ENCODE results near the gene ZNF479.
"Not testable (repeated sequence)": the region's sequence is repeated elsewhere in the genome, so short reads cannot be mapped to it uniquely, and the experiment has no call there.

The ZNF479 gene
- long read RNA-seq = 0 reads

- not testable (repeated sequence) for H3K4me3 ChIP-seq (replicated peaks; ENCODE audit: insufficient read depth, low read length); H3K27me3 ChIP-seq (ENCODE audit: insufficient read depth, poor library complexity, severe bottlenecking); DNase-seq (ENCODE audit: low read depth in 1 of 2, low spot score in 1 of 2); H3K27ac ChIP-seq (replicated peaks)
Measured at GRCh38 chr7:57132336-57132735, at the start of gene ZNF479. ZNF479 (minus strand) TSS chr7:57132436; CDS start chr7:57132324, 112 bp downstream.

GRCh38 chr7:57182031-57182430 is 49.8 kb upstream of the ZNF479 start:
- H3K4me3 ChIP-seq (replicated peaks; ENCODE audit: insufficient read depth, low read length) = no peak overlapping the region
- H3K27ac ChIP-seq (replicated peaks) = no peak overlapping the region
- no peaks in the 10 kb centered on the region for H3K27me3 ChIP-seq (ENCODE audit: insufficient read depth, poor library complexity, severe bottlenecking)
- no peak for TF ChIP-seq CTCF (IDR thresholded peaks at IDR 0.05; ENCODE audit: insufficient read depth, low read length)
- TF ChIP-seq GABPA (IDR thresholded peaks at IDR 0.05; ENCODE audit: low read depth) = no peak
- no peak for TF ChIP-seq POLR2AphosphoS5 (IDR thresholded peaks at IDR 0.05; ENCODE audit: low read depth)
- TF ChIP-seq SPI1 (IDR thresholded peaks at IDR 0.05; ENCODE audit: borderline replicate concordance, low read depth) = no peak
- no peak for TF ChIP-seq REST (IDR thresholded peaks at IDR 0.05; ENCODE audit: insufficient replicate concordance, low read depth)
- no peak for DNase-seq (ENCODE audit: low read depth in 1 of 2, low spot score in 1 of 2)

- H3K27ac ChIP-seq (replicated peaks) = no peak overlapping the region
- TF ChIP-seq SPI1 (IDR thresholded peaks at IDR 0.05; ENCODE audit: borderline replicate concordance, low read depth) (no peak), REST (IDR thresholded peaks at IDR 0.05; ENCODE audit: insufficient replicate concordance, low read depth) (no peak), GABPA (IDR thresholded peaks at IDR 0.05; ENCODE audit: low read depth) (no peak), CTCF (IDR thresholded peaks at IDR 0.05; ENCODE audit: insufficient read depth, low read length) (no peak), POLR2AphosphoS5 (IDR thresholded peaks at IDR 0.05; ENCODE audit: low read depth) (no peak)
- H3K27me3 ChIP-seq (ENCODE audit: insufficient read depth, poor library complexity, severe bottlenecking) = no peaks in the 10 kb centered on the region
- DNase-seq (ENCODE audit: low read depth in 1 of 2, low spot score in 1 of 2) = no peak
- no peak overlapping the region for H3K4me3 ChIP-seq (replicated peaks; ENCODE audit: insufficient read depth, low read length)
Measured at GRCh38 chr7:57181281-57181680, 49.0 kb upstream of the ZNF479 start.

GRCh38 chr7:57179776-57180415 is 47.7 kb upstream of the ZNF479 start:
- Histone ChIP-seq H3K27ac (replicated peaks) (no peak overlapping the region), H3K4me3 (replicated peaks; ENCODE audit: insufficient read depth, low read length) (no peak overlapping the region), H3K27me3 (ENCODE audit: insufficient read depth, poor library complexity, severe bottlenecking) (no peaks in the 10 kb centered on the region)
- no peak for DNase-seq (ENCODE audit: low read depth in 1 of 2, low spot score in 1 of 2)
- no peak for TF ChIP-seq REST (IDR thresholded peaks at IDR 0.05; ENCODE audit: insufficient replicate concordance, low read depth)
- no peak for TF ChIP-seq SPI1 (IDR thresholded peaks at IDR 0.05; ENCODE audit: borderline replicate concordance, low read depth)
- TF ChIP-seq GABPA (IDR thresholded peaks at IDR 0.05; ENCODE audit: low read depth) = no peak
- no peak for TF ChIP-seq CTCF (IDR thresholded peaks at IDR 0.05; ENCODE audit: insufficient read depth, low read length)
- no peak for TF ChIP-seq POLR2AphosphoS5 (IDR thresholded peaks at IDR 0.05; ENCODE audit: low read depth)

Measured in HL-60 (cell line).